OCI-LY7 (cell line): ENCODE measurements around the gene KAT14.

ENCODE experiments used
- EZH2phosphoT487 ChIP-seq: fragments of 200-600 bp; sonication (generic); IDR thresholded peaks from 2 replicates; pipeline ENCODE4 v1.6.1; 2018; ENCODE audit warnings: low read depth, borderline replicate concordance, mild to moderate bottlenecking, mixed run types, antibody characterized with exemption, low read length, moderate library complexity, mixed read lengths
- TF ChIP-seq, protein P1 (sequence below): fragments of 200-600 bp; sonication (generic); conservative IDR thresholded peaks from 2 replicates; pipeline ENCODE4 v1.5.1; 2014; ENCODE audit warnings: mild to moderate bottlenecking, antibody characterized with exemption, low read length, moderate library complexity, mixed read lengths

GRCh38 chr20:18187020-18187419, 49.4 kb downstream of the KAT14 start:
- TF ChIP-seq, protein P1, sequence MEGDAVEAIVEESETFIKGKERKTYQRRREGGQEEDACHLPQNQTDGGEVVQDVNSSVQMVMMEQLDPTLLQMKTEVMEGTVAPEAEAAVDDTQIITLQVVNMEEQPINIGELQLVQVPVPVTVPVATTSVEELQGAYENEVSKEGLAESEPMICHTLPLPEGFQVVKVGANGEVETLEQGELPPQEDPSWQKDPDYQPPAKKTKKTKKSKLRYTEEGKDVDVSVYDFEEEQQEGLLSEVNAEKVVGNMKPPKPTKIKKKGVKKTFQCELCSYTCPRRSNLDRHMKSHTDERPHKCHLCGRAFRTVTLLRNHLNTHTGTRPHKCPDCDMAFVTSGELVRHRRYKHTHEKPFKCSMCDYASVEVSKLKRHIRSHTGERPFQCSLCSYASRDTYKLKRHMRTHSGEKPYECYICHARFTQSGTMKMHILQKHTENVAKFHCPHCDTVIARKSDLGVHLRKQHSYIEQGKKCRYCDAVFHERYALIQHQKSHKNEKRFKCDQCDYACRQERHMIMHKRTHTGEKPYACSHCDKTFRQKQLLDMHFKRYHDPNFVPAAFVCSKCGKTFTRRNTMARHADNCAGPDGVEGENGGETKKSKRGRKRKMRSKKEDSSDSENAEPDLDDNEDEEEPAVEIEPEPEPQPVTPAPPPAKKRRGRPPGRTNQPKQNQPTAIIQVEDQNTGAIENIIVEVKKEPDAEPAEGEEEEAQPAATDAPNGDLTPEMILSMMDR = no peak
- TF ChIP-seq EZH2phosphoT487 = no peak
